NCI-H2029 (cell line): Measurements from ENCODE around the gene NETO1.

Source experiments
- DNase-seq: peaks from one replicate; lab custom pipeline; 2025; lab: John Stamatoyannopoulos, UW

NETO1 gene

DNA sequence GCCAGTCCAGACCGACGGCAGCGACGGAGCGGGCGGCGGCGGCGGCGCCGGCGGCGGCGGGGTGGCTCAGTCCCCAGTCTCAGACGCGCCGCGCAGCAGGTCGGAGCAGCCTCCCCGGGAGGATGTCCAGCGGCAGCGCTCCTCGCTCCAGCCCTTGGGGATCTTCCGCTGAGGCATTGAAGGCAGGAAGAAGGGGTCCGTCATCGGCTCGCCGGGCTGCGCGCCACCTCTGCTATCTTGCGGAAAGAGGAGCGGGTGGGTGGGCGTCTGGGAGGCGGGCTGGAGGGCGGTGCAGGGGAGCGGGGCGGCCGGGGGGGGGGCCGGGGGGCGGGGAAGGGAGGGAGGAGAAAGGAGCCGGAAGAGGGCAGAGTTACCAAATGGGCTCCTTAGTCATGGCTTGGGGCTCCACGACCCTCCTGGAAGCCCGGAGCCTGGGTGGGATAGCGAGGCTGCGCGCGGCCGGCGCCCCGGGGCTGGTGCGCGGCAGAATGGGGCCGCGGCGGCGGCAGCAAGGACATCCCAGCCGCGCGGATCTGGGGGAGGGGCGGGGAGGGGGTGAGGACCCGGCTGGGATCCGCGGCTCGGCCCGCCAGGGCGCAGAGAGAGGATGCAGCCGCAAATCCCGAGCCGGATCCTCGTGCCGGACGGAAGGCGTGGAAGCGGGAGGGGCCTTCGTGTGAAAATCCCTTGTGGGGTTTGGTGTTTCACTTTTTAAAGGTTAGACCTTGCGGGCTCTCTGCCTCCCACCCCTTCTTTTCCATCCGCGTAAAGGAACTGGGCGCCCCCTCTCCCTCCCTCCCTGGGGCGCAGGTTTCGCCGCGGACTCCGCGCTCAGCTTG lies at the start of gene NETO1:
TSS of gene NETO1 (minus strand) at position 242 of the 839 bp plus-strand sequence. CDS start 696 bp downstream, outside the sequence.
- no peak for DNase-seq

DNA sequence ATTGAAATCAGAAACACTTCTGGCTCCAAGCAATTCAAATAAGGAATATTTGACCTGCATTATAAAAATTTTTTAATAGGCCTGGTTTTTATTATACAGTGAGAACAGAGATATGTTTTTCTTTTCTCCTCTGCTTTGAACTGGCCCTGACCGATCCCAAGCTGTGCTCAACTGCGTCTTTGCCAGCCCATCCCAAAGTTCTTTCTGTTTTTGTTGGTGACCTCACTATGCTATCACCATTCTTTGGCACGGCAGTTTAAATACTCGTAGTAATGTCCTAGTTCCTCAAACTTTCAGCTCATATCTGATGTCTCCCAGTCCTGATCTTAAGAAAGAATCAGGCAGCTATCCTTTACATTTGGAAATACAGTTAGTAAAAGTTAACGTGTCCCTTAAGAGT lies 42.3 kb upstream of the NETO1 start:
- DNase-seq, result no peak

DNA sequence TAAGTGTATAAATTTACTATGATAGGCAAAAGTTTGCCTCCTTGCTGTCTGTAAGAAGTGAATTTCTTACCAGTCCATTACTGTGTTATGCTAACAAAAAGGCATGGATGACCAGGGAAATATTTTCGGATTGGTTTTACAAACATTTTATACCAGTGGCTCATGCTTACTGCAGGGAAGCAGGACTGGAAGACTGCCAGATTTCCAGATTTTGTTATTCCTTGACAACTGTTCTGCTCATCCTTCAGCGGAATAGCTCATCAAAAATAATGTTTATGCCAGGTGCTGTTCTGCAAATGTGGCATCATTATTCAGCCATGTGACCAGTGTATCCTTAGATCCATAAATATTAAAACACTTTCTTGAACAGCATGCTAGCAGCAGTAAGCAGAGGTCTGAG lies 40.4 kb upstream of the NETO1 start:
- no peak for DNase-seq

DNA sequence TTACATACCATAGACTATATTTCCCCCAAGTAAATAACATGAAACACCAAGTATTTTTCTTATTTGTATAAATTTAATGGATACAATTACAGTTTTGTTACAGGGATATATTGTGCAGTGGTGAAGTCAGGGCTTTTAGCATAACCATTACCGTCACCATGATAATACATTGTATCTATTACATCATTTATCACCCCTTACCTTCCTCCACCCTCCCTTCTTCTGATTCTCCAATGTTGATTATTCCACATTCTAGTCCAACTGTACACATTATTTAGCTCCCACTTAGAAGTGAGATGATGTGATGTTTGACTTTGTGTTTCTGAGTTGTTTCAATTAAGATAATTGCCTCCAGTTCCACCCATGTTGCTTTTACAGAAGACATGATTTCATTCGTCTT lies 35.2 kb upstream of the NETO1 start:
- no peak for DNase-seq

DNA sequence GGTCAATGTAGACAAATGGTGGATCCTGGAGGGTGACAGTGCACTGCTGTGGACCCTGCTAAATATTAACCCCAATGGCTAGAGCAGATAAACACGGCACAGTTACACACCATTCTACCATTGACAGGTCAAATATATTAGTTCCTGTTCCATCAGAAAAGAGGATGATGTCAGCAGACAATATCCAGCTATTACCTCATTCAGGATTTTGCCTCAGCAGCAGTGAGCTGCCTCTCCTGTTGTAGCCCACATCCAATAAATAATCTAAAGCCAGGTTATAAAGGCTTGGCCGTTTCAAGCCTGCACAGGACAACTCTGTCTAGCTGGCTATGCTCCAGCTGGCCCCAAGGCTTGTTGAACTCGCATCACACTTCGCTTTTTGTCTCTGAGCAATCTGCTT lies 31.6 kb upstream of the NETO1 start:
- no peak for DNase-seq

DNA sequence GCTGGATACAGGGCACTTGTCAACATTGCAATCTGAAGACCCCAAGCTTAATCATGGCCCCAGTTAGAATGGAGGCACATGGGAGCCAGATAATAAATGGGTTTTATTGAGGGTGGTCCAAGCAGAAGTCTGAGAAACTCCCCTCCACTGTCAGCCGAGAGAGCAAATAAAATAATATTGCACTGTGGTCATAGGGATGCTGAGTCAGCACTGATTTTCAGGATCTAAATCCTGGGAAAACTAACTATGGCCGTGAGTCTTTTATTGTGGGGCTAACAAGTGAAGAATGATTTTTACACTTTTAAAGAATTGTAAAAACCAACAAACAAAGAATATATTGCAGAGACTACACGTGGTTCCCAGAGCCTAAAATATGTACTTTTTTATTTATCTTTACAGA lies 31.1 kb upstream of the NETO1 start:
- DNase-seq, result no peak

DNA sequence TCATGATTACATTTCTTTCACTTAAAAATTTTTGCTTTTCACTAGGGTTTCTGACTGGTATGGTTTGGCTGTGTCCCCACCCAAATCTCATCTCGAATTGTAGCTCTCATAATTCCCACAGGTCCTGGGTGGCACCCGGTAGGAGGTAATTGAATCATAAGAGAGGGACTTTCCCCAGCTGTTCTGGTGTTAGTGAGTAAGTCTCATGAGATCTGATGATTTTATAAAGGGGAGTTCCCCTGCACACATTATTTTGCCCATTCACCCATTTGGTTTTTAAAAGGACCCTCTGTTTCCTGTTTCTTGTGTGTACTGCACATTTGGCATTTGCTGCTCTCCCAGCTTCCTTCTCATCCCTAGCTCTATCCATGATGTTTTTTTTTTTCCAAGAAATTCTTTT lies 27.8 kb upstream of the NETO1 start:
- no peak for DNase-seq

- no peak for DNase-seq
Measured at GRCh38 chr18:72878561-72878960, 10.8 kb upstream of the NETO1 start.

DNA sequence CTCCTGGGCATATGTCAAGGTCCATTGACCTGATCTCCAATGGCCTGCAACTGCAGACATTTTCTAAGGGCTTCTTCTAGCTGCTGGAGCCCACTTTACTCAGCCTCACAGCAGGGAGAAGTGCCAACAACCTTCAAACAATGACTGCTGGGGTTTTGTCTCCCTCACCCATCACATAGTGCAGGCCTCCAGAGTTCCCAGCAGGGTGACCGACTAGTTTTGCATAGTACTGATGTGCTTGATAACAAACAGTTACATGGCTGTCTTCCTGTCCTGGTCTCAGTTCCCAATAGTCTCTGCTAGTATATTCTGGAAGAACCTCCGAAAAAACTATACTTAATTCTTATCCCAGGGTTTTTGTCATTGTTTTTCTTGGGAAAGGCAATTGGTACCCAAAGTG lies 10.4 kb upstream of the NETO1 start:
- DNase-seq, result no peak

DNA sequence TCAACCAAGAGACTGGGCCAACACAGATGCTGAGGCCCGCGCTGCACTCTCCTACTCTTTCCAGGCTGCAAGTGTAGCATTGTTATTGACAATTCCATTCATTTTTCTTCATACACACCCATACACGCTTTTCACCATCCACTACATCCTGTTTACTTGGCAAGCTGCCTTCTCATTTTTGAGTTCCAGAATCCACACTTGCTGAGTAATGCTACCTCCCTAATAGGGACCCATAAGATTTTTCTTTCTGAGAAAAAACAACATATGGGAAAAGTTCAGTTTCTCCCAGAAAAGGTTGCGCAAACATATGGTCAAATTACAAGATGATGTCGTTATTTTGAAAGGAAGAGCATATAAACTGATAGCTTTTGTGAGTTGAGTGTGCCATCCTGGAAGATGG lies 3.3 kb upstream of the NETO1 start:
- no peak for DNase-seq

DNA sequence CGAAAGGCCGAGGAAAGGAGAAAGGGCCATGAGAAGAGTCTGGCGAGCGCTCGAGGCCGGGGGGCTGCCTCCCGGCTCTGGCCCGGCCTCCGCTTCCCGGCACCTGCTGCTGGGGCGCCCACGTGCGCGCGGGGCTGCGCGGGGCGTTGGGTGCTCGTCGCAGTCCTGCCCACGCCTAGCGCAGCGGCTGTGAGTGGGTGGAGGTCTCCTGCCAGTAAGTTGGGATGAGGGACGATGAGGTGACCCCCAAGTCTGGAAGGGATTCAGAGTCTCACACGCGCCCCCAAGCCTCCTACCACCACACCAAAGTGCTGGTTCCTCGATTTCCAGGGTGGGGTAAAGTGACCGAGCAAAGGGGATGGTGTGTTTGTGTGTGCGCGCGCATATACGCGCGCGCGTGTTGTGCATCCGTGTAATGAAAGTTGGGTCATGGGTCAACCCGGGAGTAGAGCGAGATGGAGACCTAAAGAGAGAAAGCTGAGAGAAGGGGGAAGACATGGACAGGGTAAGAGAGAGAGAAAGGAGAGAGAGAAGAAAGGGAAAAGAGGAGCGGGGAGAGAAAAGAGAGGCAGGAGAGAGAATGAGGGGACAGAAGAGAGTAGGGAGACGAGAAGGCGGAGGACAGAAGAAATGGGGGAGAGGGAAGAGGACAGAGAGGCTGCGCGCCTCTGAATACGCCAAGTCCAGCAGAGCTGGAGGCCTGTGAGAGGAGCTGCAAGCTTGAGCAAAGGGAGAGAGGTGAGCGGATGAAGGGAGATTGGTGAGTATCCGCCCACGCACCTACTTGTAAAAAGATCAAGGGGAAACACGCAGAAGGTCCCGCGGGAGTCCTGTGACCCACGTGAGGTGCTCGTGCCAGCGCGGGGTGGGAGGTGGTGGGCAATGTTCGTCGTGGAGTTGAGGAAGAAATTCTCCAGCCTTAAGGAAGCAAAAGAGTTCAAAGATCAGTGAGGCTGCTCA lies 1.7 kb upstream of the NETO1 start:
- DNase-seq, result no peak

GRCh38 chr18:72868585-72869225 lies 918 bp upstream of the NETO1 start:
- DNase-seq, result no peak

DNA sequence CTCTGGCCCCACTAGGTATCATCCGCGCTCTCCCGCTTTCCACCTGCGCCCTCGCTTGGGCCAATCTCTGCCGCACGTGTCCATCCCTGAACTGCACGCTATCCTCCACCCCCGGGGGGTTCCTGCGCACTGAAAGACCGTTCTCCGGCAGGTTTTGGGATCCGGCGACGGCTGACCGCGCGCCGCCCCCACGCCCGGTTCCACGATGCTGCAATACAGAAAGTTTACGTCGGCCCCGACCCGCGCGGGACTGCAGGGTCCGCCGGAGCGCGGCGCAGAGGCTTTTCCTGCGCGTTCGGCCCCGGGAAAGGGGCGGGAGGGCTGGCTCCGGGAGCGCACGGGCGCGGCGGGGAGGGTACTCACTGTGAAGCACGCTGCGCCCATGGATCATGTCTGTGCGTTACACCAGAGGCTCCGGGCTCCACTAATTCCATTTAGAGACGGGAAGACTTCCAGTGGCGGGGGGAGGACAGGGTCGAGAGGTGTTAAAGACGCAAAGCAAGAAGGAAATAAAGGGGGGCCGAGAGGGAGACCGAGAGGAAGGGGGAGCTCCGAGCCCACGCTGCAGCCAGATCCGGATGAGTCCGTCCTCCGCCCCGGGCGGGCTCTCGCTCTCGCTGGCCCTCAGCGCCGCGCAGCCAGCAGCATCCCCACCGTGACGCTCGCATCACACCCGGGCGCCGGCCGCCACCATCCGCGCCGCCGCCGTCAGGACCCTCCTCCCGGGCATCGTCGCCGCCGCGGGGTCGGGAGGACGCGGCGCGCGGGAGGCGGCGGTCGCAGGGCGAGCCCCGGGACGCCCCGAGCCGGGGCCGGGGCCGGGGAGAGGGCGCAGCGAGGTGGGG lies 664 bp downstream of the NETO1 start:
- DNase-seq, result no peak

DNA sequence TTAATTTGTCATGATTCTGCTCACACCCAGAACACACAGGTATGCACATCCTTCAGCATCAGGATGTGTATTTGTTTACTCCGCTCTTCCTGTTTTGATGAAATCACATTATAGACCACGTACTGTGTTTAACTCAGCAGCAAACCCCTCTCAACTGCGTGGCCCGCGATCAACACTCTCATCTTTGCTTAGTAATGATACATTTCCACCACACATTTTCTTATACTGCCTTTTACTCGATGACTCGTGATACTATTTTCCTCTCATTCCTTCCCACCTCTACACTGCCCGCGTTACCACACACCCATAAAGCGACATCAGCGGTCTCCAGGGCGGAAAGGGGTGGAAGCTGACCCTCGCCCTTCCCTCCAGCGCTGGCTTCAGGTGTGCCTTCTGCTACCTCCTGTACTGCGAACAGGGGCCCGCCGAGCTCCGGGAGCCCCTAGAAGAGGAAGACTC lies 1.3 kb downstream of the NETO1 start:
- DNase-seq, result no peak

GRCh38 chr18:72863754-72864153 lies 4.0 kb downstream of the NETO1 start:
- no peak for DNase-seq

- DNase-seq, result no peak
Measured at GRCh38 chr18:72859088-72859487, 8.7 kb downstream of the NETO1 start.

DNA sequence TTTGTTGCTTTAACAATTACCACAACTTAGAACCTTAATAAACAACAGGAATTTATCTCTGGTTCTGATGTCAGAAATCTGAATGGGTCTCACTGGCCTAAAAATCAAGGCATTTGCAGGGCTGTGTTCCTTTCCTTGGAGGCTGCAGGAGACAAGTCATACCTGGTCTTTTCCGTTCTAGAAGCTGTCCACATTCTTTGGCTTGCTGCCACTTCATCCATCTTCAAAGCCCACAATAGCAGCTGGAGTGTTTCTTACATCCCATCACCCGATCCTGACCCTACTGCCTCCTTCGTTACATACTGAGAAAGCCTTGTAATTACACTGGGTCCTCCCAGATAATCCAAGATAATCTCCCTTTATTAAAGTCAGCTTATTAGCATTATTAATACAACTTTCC lies 18.1 kb downstream of the NETO1 start:
- no peak for DNase-seq

- no peak for DNase-seq
Measured at GRCh38 chr18:72848503-72849237, 19.1 kb downstream of the NETO1 start.

GRCh38 chr18:72847771-72848170 lies 20.0 kb downstream of the NETO1 start:
- DNase-seq, result no peak

GRCh38 chr18:72846736-72847533 lies 20.9 kb downstream of the NETO1 start:
- DNase-seq, result no peak
